NT2/D1 (cell line): ENCODE results near the gene EPS8L3.

Source experiments
- SUZ12 ChIP-seq: IDR thresholded peaks from 2 replicates; pipeline ENCODE4 v1.6.1; 2011; ENCODE audit not compliant: insufficient read length, insufficient read depth; ENCODE audit errors: extremely low read depth
- YY1 ChIP-seq: IDR thresholded peaks from 2 replicates; pipeline ENCODE4 v1.6.1; 2011; ENCODE audit not compliant: insufficient read length, insufficient read depth
- ZNF274 ChIP-seq: IDR thresholded peaks from 2 replicates; pipeline ENCODE4 v1.6.1; 2011; ENCODE audit warnings: mild to moderate bottlenecking, low read depth, low read length

GRCh38 chr1:109773900-109774485 lies 10.3 kb upstream of the EPS8L3 start:
- TF ChIP-seq ZNF274 (no peak), YY1 (no peak), SUZ12 (no peak)
